ENCODE measurements around the gene SMIM36. TPM values are rescaled to one million over a fixed set of nuclear protein-coding genes. Genes with fewer than 3 reads are reported as not detected.
"Not testable (repeated sequence)": the region's sequence is repeated elsewhere in the genome, so short reads cannot be mapped to it uniquely, and the experiment has no call there.

Gene SMIM36
- total RNA-seq, 4 donors from 2014 or later: not detected

DNA sequence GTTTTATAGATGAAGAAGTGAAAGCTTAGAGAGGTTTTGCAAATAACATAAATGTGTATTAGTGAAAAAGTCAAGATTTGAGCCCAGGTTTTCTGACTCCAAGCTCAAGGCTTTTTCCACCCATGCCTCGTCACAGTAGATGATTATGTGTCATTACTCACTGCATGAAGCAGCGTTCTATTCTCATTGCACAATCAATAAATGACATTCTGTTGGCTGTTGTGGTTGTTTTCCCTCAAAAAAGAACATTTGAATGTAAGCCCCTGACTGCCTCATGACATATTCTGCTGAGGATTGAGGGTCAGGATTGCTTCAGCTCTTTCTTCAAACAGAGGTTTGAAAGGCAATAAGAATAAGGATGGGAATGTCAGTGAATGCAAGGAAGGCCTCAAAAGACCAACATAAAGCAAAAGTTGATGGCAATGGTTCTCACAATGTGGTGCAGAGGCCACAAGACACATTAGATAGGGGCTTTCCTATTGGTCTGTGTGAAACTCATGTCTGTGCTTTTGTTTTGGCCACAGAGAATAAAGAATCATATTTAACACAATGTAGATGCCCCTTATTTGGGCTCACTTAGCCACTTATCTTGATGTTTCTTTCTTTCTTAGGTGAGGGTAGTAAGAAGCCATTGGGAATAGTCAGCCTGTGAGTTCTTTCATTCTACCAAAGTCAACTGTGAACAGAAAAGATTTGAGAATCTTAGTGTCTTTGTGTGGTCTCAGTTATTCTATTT, 84.2 kb downstream of the SMIM36 start:
- no peaks in the 10 kb centered on the region for H3K36me3 ChIP-seq
- H3K4me1 ChIP-seq: peaks cover 0 to 15% (median 3%) of the 10 kb centered on the region in 4 donors
- TF ChIP-seq EP300 (IDR thresholded peaks at IDR 0.05): peak; percentile 61 to 82
- TF ChIP-seq CTCF (IDR thresholded peaks at IDR 0.05): no peak
- peak in 1 of 2 donors; percentile 9 for TF ChIP-seq POLR2A (IDR thresholded peaks at IDR 0.05)
- H3K9me3 ChIP-seq: no peaks in the 10 kb centered on the region
- DNase-seq (ENCODE audit: low spot score in 2 of 2): no peak
- WGBS, 2 donors: 35 to 46% methylated on average over 2 of the region's 2 CpGs
- H3K27ac ChIP-seq: peak overlapping the region; percentile 9 to 92 (median 58)
- H3K27me3 ChIP-seq: no peaks in the 10 kb centered on the region
- H3K4me3 ChIP-seq: no peak overlapping the region

DNA sequence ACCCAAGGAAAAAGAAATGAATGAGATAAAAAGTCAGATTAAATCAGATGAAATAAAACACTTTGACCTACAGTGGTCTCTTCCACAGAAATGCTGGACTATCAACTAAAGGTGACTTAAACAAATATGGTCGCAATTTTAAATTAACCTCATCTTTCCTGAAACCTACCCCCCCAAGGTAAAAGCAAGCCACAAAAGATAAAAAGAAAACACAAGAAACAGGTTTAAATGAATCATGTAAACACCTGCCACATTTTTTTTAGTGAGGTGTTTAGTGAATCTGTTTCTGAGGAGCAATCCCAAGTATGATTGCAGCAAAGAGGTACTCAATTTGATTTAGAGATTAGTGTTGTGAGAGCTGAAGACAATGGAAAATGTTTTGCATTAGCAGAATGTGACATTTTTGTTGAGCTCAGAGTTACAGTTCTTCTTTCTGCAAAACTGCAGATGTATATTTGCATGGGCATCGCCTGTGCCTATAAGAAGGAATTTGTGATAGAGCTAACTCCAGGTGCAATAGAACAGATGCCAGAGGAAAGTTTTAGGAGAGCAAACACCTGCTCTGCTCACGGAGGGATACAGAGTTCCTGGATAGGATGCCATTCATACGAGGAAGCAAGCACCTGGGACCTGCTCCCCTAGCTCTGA, 86.2 kb downstream of the SMIM36 start:
- Histone ChIP-seq H3K27me3 (no peaks in the 10 kb centered on the region), H3K4me1 (peaks cover 0 to 29% (median 6%) of the 10 kb centered on the region in 4 donors), H3K4me3 (no peak overlapping the region), H3K9me3 (no peaks in the 10 kb centered on the region), H3K27ac (peak overlapping the region in 1 of 4 donors; percentile 68), H3K36me3 (no peaks in the 10 kb centered on the region)
- 67 to 69% methylated on average over 4 of the region's 4 CpGs for WGBS, 2 donors
- DNase-seq (ENCODE audit: low spot score in 2 of 2): no peak
- TF ChIP-seq POLR2A (IDR thresholded peaks at IDR 0.05): no peak
- no peak for TF ChIP-seq CTCF (IDR thresholded peaks at IDR 0.05)
- TF ChIP-seq EP300 (IDR thresholded peaks at IDR 0.05): no peak

DNA sequence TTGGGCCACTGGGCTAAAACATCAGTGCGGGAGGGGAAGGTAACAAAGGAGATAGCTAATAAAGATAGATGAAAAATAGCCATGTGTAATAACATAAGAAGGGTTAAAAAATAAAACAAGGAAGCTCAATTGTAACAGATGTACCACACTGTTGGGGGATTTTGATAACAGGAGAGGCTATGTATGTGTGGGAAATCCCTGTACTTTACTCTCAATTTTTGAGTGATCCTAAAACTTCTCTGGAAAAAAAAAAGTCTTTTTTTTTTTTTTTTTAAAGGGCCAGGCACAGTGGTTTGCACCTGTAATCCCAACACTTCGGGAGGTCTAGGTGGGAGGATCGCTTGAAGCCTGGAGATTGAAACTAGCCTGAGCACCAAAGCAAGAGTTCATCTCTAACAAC, 87.7 kb downstream of the SMIM36 start:
- Histone ChIP-seq H3K9me3 (no peaks in the 10 kb centered on the region), H3K27ac (no peak overlapping the region), H3K4me1 (peaks cover 0 to 31% (median 10%) of the 10 kb centered on the region in 4 donors), H3K27me3 (no peaks in the 10 kb centered on the region), H3K4me3 (no peak overlapping the region), H3K36me3 (no peaks in the 10 kb centered on the region)
- TF ChIP-seq EP300 (IDR thresholded peaks at IDR 0.05) (no peak), CTCF (IDR thresholded peaks at IDR 0.05) (no peak), POLR2A (IDR thresholded peaks at IDR 0.05) (no peak)
- WGBS, 2 donors: 88 to 89% methylated on average over 3 of the region's 3 CpGs
- DNase-seq (ENCODE audit: low spot score in 2 of 2): no peak

- H3K9me3 ChIP-seq; H3K27ac ChIP-seq; DNase-seq (ENCODE audit: low spot score in 2 of 2); H3K36me3 ChIP-seq; H3K27me3 ChIP-seq; H3K4me3 ChIP-seq: not testable (repeated sequence)
- peaks cover 0 to 26% (median 10%) of the 10 kb centered on the region in 4 donors for H3K4me1 ChIP-seq
- 70 to 74% methylated on average over 6 of the region's 6 CpGs for WGBS, 2 donors
These were observed 88.5 kb downstream of the SMIM36 start for GRCh38 chr17:55422828-55423164.

GRCh38 chr17:55421179-55421934, 89.9 kb downstream of the SMIM36 start, which contains the start of gene MMD:
Gene MMD (minus strand): TSS chr17:55421835. CDS start chr17:55421695, 140 bp downstream.
- DNase-seq (ENCODE audit: low spot score in 2 of 2): no peak
- Histone ChIP-seq H3K4me3 (peak within 1 kb of the TSS; percentile 76 to 94 (median 80)), H3K27me3 (no peaks in the 10 kb centered on the region), H3K9me3 (no peaks in the 10 kb centered on the region), H3K4me1 (peaks cover 0 to 22% (median 10%) of the 10 kb centered on the region in 4 donors), H3K27ac (peak within 1 kb of the TSS; percentile 74 to 92 (median 84)), H3K36me3 (no peaks in the 10 kb centered on the region)
- 0 to 1% methylated on average over 14 to 45 of the region's 62 CpGs for WGBS, 2 donors
- TF ChIP-seq POLR2A (IDR thresholded peaks at IDR 0.05) (peak in 1 of 2 donors; percentile 57), EP300 (IDR thresholded peaks at IDR 0.05) (no peak)
